Ectodermal cell (in vitro differentiated cells): ENCODE results near the gene FBXO34.

ENCODE experiments used
- H3K27ac ChIP-seq: 2 replicates; pipeline ENCODE4 v1.7.0; 2013; ENCODE audit warnings: mild to moderate bottlenecking, low read depth, low read length; ENCODE audit not compliant: insufficient read depth, poor library complexity, severe bottlenecking
- H3K27me3 ChIP-seq: 2 replicates; pipeline ENCODE4 v1.7.0; 2013; ENCODE audit warnings: mild to moderate bottlenecking, low read length; ENCODE audit not compliant: insufficient read depth, control insufficient read depth, poor library complexity, severe bottlenecking
- H3K36me3 ChIP-seq: one replicate; pipeline ENCODE4 v1.7.0; 2013; ENCODE audit warnings: low read length; ENCODE audit not compliant: control insufficient read depth, insufficient read depth
- H3K4me1 ChIP-seq: one replicate; pipeline ENCODE4 v1.7.0; 2013; ENCODE audit warnings: low read length; ENCODE audit not compliant: control insufficient read depth, insufficient read depth
- H3K4me3 ChIP-seq: 2 replicates; pipeline ENCODE4 v1.7.0; 2013; ENCODE audit warnings: low read depth, low read length, control low read depth; ENCODE audit not compliant: insufficient read depth
- H3K9me3 ChIP-seq: 2 replicates; pipeline ENCODE4 v1.7.0; 2013; ENCODE audit warnings: mild to moderate bottlenecking, low read length, moderate library complexity; ENCODE audit not compliant: control insufficient read depth
- WGBS, 2 experiments: methylation state at CpG; one replicate each; pipeline ENCODE4 v1.1.7; 2013; ENCODE audit warnings: missing lambda C conversion rate in 2 of 2; 5-methylcytosine and 5-hydroxymethylcytosine counted together

The FBXO34 gene

GRCh38 chr14:55243813-55244212 lies 27.4 kb upstream of the FBXO34 start:
- WGBS, 2 experiments: 92 to 96% methylated on average over 5 of the region's 5 CpGs
- no peak overlapping the region for H3K27ac ChIP-seq
- no peaks in the 10 kb centered on the region for H3K9me3 ChIP-seq

DNA sequence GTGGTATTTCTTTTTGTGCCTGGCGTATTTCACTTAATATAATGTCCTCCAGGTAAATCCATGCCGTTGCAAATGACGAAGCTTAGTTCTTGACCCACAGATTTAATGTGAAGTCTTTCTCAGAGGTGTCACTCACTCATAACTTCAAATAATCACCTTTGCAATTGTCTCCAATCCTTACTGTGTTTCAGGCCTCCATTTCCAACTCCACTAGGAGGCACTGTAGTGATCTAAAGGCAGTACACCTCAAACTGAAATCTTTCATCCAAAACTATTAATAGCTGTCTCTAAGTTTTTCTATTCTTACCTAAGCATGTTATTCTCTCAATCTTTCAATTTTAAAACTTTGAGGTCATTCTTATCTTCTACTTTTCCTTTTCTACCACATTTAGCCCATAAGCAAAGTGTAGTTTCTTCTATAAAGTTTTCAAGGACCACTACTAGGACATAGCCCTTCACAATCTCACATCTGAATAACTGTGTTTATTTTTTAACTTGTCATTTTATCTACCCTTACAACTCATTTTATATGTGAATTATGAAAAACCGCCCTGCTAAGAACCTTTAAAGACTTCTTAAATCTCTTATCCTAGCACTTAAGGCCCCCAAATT lies 25.5 kb upstream of the FBXO34 start:
- H3K27ac ChIP-seq: no peak overlapping the region
- H3K4me3 ChIP-seq: no peak overlapping the region
- 54 to 68% methylated on average over 4 of the region's 4 CpGs for WGBS, 2 experiments
- H3K9me3 ChIP-seq: no peaks in the 10 kb centered on the region
- H3K27me3 ChIP-seq: peaks cover 14% of the 10 kb centered on the region
- no peaks in the 10 kb centered on the region for H3K36me3 ChIP-seq
- H3K4me1 ChIP-seq: no peaks in the 10 kb centered on the region

More at GRCh38 chr14:55243813-55244212, 27.4 kb upstream of the FBXO34 start:
- no peak overlapping the region for H3K4me3 ChIP-seq
- no peaks in the 10 kb centered on the region for H3K4me1 ChIP-seq
- peaks cover 24% of the 10 kb centered on the region for H3K27me3 ChIP-seq
- H3K36me3 ChIP-seq: no peaks in the 10 kb centered on the region

GRCh38 chr14:55248411-55248810 lies 22.8 kb upstream of the FBXO34 start:
- Histone ChIP-seq H3K4me1 (no peaks in the 10 kb centered on the region), H3K27me3 (no peaks in the 10 kb centered on the region), H3K27ac (no peak overlapping the region), H3K36me3 (no peaks in the 10 kb centered on the region), H3K9me3 (no peaks in the 10 kb centered on the region), H3K4me3 (no peak overlapping the region)
- 93 to 100% methylated on average over 4 of the region's 4 CpGs for WGBS, 2 experiments

DNA sequence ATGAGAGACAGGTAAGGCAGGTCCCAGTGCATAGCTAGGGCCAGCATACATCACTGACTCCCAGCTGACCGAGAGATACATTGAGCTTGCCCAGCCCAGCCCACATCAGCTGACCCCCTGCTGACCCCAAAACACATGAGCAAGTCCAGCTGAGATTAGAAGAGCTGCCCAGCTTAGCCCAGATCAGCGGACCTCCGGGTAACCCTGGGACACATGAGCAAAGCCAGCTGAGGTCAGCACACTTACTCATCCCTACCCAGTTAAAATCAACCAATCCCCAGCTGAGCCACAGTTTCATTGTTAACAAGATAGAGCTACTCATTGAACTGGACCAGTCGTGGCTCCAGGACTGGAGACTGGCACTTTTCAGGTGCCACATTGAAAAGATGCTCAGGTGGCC lies 21.8 kb upstream of the FBXO34 start:
- 82 to 86% methylated on average over 4 of the region's 4 CpGs for WGBS, 2 experiments
- no peaks in the 10 kb centered on the region for H3K27me3 ChIP-seq
- H3K27ac ChIP-seq: no peak overlapping the region
- H3K4me1 ChIP-seq: no peaks in the 10 kb centered on the region
- no peaks in the 10 kb centered on the region for H3K9me3 ChIP-seq
- no peak overlapping the region for H3K4me3 ChIP-seq
- H3K36me3 ChIP-seq: no peaks in the 10 kb centered on the region

DNA sequence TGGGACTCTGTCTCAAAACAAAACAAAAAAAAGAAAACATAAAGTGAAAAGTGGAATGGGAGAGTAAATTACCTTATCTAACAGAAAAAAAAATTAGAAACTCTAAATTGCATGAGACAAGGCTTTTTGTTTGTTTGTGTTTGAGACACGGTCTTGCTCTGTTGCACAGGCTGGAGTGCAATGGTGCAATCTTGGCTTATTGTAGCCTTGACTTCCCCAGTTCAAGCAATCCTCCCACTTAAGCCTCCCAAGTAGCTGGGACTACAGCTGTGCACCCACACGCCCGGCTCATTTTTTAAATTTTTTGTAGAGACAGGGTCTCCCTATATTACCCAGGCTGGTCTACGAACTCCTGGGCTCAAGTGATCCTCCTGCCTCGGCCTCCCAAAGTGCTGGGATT lies 17.9 kb upstream of the FBXO34 start:
- Histone ChIP-seq H3K36me3 (no peaks in the 10 kb centered on the region), H3K9me3 (no peaks in the 10 kb centered on the region), H3K27ac (no peak overlapping the region), H3K4me3 (no peak overlapping the region), H3K4me1 (no peaks in the 10 kb centered on the region), H3K27me3 (no peaks in the 10 kb centered on the region)
- WGBS, 2 experiments: 89 to 95% methylated on average over 5 of the region's 5 CpGs

- Histone ChIP-seq H3K4me1 (no peaks in the 10 kb centered on the region), H3K9me3 (no peaks in the 10 kb centered on the region), H3K27ac (no peak overlapping the region), H3K4me3 (no peak overlapping the region), H3K27me3 (no peaks in the 10 kb centered on the region), H3K36me3 (no peaks in the 10 kb centered on the region)
- WGBS, 2 experiments: 81 to 86% methylated on average over 1 of the region's 1 CpG
These were observed 16.6 kb upstream of the FBXO34 start for GRCh38 chr14:55254581-55254980.

DNA sequence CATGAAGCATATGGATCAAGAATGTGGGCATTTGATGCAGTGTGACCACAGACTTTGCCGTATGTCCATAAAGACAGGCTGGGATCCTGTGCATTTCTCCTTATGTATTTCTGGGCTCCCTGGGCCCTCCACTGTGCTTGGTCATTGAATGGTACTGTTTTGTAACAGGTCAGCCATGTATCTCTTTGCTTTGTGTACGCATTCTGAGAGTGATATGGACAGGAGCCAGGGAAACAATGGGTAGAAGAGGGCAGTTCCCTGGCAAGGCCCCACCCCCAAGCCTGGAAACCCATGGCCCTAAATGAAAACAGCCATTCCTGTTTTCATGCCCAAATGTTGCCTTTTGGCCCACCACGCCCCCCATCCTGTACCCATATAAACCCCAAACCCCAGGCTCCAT lies 15.2 kb upstream of the FBXO34 start:
- WGBS, 2 experiments: 85 to 99% methylated on average over 3 of the region's 3 CpGs
- no peaks in the 10 kb centered on the region for H3K36me3 ChIP-seq

DNA sequence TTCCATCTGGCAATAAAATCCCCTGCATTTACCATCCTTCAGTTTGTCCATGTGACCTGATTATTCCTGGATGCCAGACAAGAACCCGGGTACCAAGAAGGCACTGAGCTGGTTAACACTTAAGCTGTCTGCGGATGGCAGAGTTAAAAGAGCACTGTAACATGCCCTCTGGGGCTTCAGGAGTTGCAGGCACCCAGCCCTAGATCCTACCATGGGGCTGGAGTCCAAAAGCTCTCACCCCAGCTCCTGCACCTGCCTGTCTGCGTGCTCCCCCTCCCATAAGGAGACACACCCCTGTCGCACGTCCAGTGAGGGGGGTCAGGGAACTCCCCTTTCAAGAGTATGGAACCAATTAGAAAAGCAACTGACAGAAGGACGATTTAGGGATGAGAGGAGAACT lies 14.6 kb upstream of the FBXO34 start:
- Histone ChIP-seq H3K27me3 (no peaks in the 10 kb centered on the region), H3K9me3 (no peaks in the 10 kb centered on the region), H3K27ac (no peak overlapping the region), H3K36me3 (no peaks in the 10 kb centered on the region), H3K4me1 (no peaks in the 10 kb centered on the region), H3K4me3 (no peak overlapping the region)
- WGBS, 2 experiments: 77 to 84% methylated on average over 6 of the region's 6 CpGs

More for the DNA sequence above, 15.2 kb upstream of the FBXO34 start:
- H3K4me1 ChIP-seq: no peaks in the 10 kb centered on the region
- H3K4me3 ChIP-seq: no peak overlapping the region
- H3K27ac ChIP-seq: no peak overlapping the region
- H3K9me3 ChIP-seq: no peaks in the 10 kb centered on the region
- no peaks in the 10 kb centered on the region for H3K27me3 ChIP-seq

- H3K36me3 ChIP-seq: no peaks in the 10 kb centered on the region
- no peaks in the 10 kb centered on the region for H3K9me3 ChIP-seq
- H3K27me3 ChIP-seq: no peaks in the 10 kb centered on the region
- H3K4me3 ChIP-seq: no peak overlapping the region
- no peak overlapping the region for H3K27ac ChIP-seq
- 90 to 94% methylated on average over 4 of the region's 4 CpGs for WGBS, 2 experiments
- no peaks in the 10 kb centered on the region for H3K4me1 ChIP-seq
These were observed 6.0 kb upstream of the FBXO34 start for GRCh38 chr14:55265197-55265596.

- Histone ChIP-seq H3K4me3 (no peak overlapping the region), H3K27ac (no peak overlapping the region), H3K36me3 (no peaks in the 10 kb centered on the region), H3K9me3 (no peaks in the 10 kb centered on the region), H3K27me3 (peaks cover 5% of the 10 kb centered on the region), H3K4me1 (no peaks in the 10 kb centered on the region)
- 82 to 84% methylated on average over 3 of the region's 3 CpGs for WGBS, 2 experiments
These were observed 3.4 kb upstream of the FBXO34 start for GRCh38 chr14:55267820-55268219.
